GM19025 (cell line): ENCODE results near the gene RPS29.

ENCODE experiments used
- ATAC-seq: cut with Tn5 transposase; IDR thresholded peaks from one replicate; pipeline ENCODE4 v1.9.1; 2021; ENCODE audit warnings: mild to moderate bottlenecking, low read depth, moderate library complexity; ENCODE audit not compliant: unreplicated experiment

Gene RPS29

GRCh38 chr14:49553106-49553505 lies 33.1 kb downstream of the RPS29 start:
- no peak for ATAC-seq

- no peak for ATAC-seq
These were observed 34.6 kb downstream of the RPS29 start for GRCh38 chr14:49551569-49551968.

GRCh38 chr14:49550286-49551184 lies 35.6 kb downstream of the RPS29 start:
- ATAC-seq: no peak

- no peak for ATAC-seq
These were observed 36.3 kb downstream of the RPS29 start for GRCh38 chr14:49549881-49550280.

GRCh38 chr14:49549446-49549845 lies 36.7 kb downstream of the RPS29 start:
- ATAC-seq: no peak

GRCh38 chr14:49546766-49547165 lies 39.4 kb downstream of the RPS29 start:
- ATAC-seq: no peak

- no peak for ATAC-seq
These were observed 40.5 kb downstream of the RPS29 start for GRCh38 chr14:49545716-49546115.

- no peak for ATAC-seq
These were observed 41.1 kb downstream of the RPS29 start for GRCh38 chr14:49545071-49545470.

GRCh38 chr14:49541049-49541448 lies 45.1 kb downstream of the RPS29 start:
- ATAC-seq: no peak

GRCh38 chr14:49538852-49539251 lies 47.3 kb downstream of the RPS29 start:
- ATAC-seq: no peak
